Astrocyte (in vitro differentiated cells and primary cell): Measurements from ENCODE around the gene ULK4. TPM values are rescaled to one million over a fixed set of nuclear protein-coding genes. Genes with fewer than 3 reads are reported as not detected.

Experiments used
- DNase-seq: peaks from one replicate; pipeline ENCODE4 v3.0.0-alpha.2; 2010; ENCODE audit warnings: low read depth
- FAIRE-seq: peaks from 2 replicates; lab custom pipeline; 2011; peaks lifted over from hg19 to GRCh38; lab: Jason Lieb, UNC
- H2AFZ ChIP-seq: 2 replicates; pipeline ENCODE4 v1.6.0; 2012; ENCODE audit warnings: low read depth, low read length, inconsistent platforms
- H3K27ac ChIP-seq: 2 replicates; pipeline ENCODE4 v1.5.1; 2011; ENCODE audit warnings: low read depth, low read length, inconsistent platforms
- H3K27me3 ChIP-seq: 2 replicates; pipeline ENCODE4 v1.6.0; 2011; ENCODE audit warnings: low read length, inconsistent platforms; ENCODE audit not compliant: insufficient read depth
- H3K36me3 ChIP-seq: 2 replicates; pipeline ENCODE4 v1.5.1; 2011; ENCODE audit warnings: low read length, inconsistent platforms; ENCODE audit not compliant: insufficient read depth
- H3K4me1 ChIP-seq: 2 replicates; pipeline ENCODE4 v1.5.1; 2011; ENCODE audit warnings: low read length, inconsistent platforms; ENCODE audit not compliant: insufficient read depth
- H3K4me2 ChIP-seq: 2 replicates; pipeline ENCODE4 v1.6.0; 2012; ENCODE audit warnings: low read length, inconsistent platforms
- H3K4me3 ChIP-seq: 2 replicates; pipeline ENCODE4 v1.5.1; 2011; ENCODE audit warnings: low read depth, mild to moderate bottlenecking, low read length, inconsistent platforms; ENCODE audit not compliant: insufficient read depth
- H3K79me2 ChIP-seq: 2 replicates; pipeline ENCODE4 v1.6.0; 2012; ENCODE audit warnings: mild to moderate bottlenecking, low read length, inconsistent platforms; ENCODE audit not compliant: insufficient read depth
- H3K9ac ChIP-seq: 2 replicates; pipeline ENCODE4 v1.6.0; 2012; ENCODE audit warnings: mild to moderate bottlenecking, low read length, inconsistent platforms
- H3K9me3 ChIP-seq: 2 replicates; pipeline ENCODE4 v1.5.1; 2012; ENCODE audit warnings: low read depth, mild to moderate bottlenecking, low read length, inconsistent platforms; ENCODE audit not compliant: insufficient read depth
- H4K20me1 ChIP-seq: 2 replicates; pipeline ENCODE4 v1.6.0; 2012; ENCODE audit warnings: low read length, inconsistent platforms; ENCODE audit not compliant: insufficient read depth
- H3K27ac Mint-ChIP-seq: one replicate; pipeline ENCODE4 v1.8.0; 2021; ENCODE audit warnings: mild to moderate bottlenecking, mixed read lengths; ENCODE audit not compliant: unreplicated experiment
- H3K27me3 Mint-ChIP-seq: one replicate; pipeline ENCODE4 v1.8.0; 2021; ENCODE audit warnings: low read depth, mixed read lengths; ENCODE audit not compliant: unreplicated experiment
- H3K36me3 Mint-ChIP-seq: one replicate; pipeline ENCODE4 v1.8.0; 2021; ENCODE audit warnings: low read depth, mixed read lengths; ENCODE audit not compliant: unreplicated experiment
- H3K4me1 Mint-ChIP-seq: one replicate; pipeline ENCODE4 v1.8.0; 2021; ENCODE audit warnings: low read depth, mixed read lengths; ENCODE audit not compliant: unreplicated experiment
- H3K4me3 Mint-ChIP-seq: one replicate; pipeline ENCODE4 v1.8.0; 2021; ENCODE audit warnings: mild to moderate bottlenecking, moderate library complexity, mixed read lengths; ENCODE audit not compliant: unreplicated experiment
- H3K9me3 Mint-ChIP-seq: one replicate; pipeline ENCODE4 v1.8.0; 2021; ENCODE audit warnings: mild to moderate bottlenecking, mixed read lengths; ENCODE audit not compliant: unreplicated experiment
- CTCF ChIP-seq: IDR thresholded peaks from 2 replicates; pipeline ENCODE4 v1.5.1; 2011; ENCODE audit warnings: low read depth, mild to moderate bottlenecking, inconsistent platforms, low read length, moderate library complexity; ENCODE audit not compliant: insufficient read depth
- EZH2 ChIP-seq: IDR thresholded peaks from 2 replicates; pipeline ENCODE4 v1.6.1; 2012; ENCODE audit warnings: mild to moderate bottlenecking, low read length, inconsistent platforms; ENCODE audit not compliant: insufficient read depth
- total RNA-seq: library from RNA; stranded (reverse); gene quantifications from 2 replicates; pipeline ENCODE4 v1.2.1, GENCODE V29; 2021

ULK4 gene
- total RNA-seq, 1 donor from 2014 or later: 6.6 TPM

- Histone ChIP-seq H3K27ac (no peak overlapping the region), H3K79me2 (no peaks in the 10 kb centered on the region), H3K9ac (no peak overlapping the region), H3K27me3 (no peaks in the 10 kb centered on the region), H3K4me2 (no peak overlapping the region), H3K4me3 (no peak overlapping the region), H3K4me1 (no peaks in the 10 kb centered on the region), H3K9me3 (no peaks in the 10 kb centered on the region), H2AFZ (no peak overlapping the region), H4K20me1 (no peaks in the 10 kb centered on the region), H3K36me3 (no peaks in the 10 kb centered on the region)
- H3K4me3 Mint-ChIP-seq: no peak overlapping the region
- H3K27me3 Mint-ChIP-seq: peaks cover 2% of the 10 kb centered on the region
- H3K4me1 Mint-ChIP-seq: no peaks in the 10 kb centered on the region
- no peaks in the 10 kb centered on the region for H3K36me3 Mint-ChIP-seq
- peaks cover 4% of the 10 kb centered on the region for H3K9me3 Mint-ChIP-seq
- TF ChIP-seq CTCF: no peak
- no peak for TF ChIP-seq EZH2
- no peak overlapping the region for H3K27ac Mint-ChIP-seq
- FAIRE-seq: no peak
- no peak for DNase-seq
Observed at GRCh38 chr3:41411065-41411464, 550.8 kb downstream of the ULK4 start.

- Histone ChIP-seq H3K9me3 (no peaks in the 10 kb centered on the region), H3K4me1 (no peaks in the 10 kb centered on the region), H4K20me1 (no peaks in the 10 kb centered on the region), H3K4me2 (no peak overlapping the region), H3K27ac (no peak overlapping the region), H2AFZ (no peak overlapping the region), H3K9ac (no peak overlapping the region), H3K27me3 (no peaks in the 10 kb centered on the region), H3K79me2 (no peaks in the 10 kb centered on the region), H3K4me3 (no peak overlapping the region), H3K36me3 (no peaks in the 10 kb centered on the region)
- H3K27ac Mint-ChIP-seq: no peak overlapping the region
- H3K9me3 Mint-ChIP-seq: peaks cover 7% of the 10 kb centered on the region
- DNase-seq: peak; percentile 57
- H3K4me3 Mint-ChIP-seq: no peak overlapping the region
- H3K27me3 Mint-ChIP-seq: no peaks in the 10 kb centered on the region
- peaks cover 7% of the 10 kb centered on the region for H3K4me1 Mint-ChIP-seq
- no peaks in the 10 kb centered on the region for H3K36me3 Mint-ChIP-seq
- TF ChIP-seq CTCF: no peak
- FAIRE-seq: no peak
Observed at GRCh38 chr3:41405466-41405865, 556.4 kb downstream of the ULK4 start.

GRCh38 chr3:41404582-41404981 is 557.3 kb downstream of the ULK4 start:
- no peak for FAIRE-seq
- H3K27me3 Mint-ChIP-seq: no peaks in the 10 kb centered on the region

More at GRCh38 chr3:41404582-41404981, 557.3 kb downstream of the ULK4 start:
- Mint-ChIP-seq H3K27ac (no peak overlapping the region), H3K4me3 (no peak overlapping the region), H3K9me3 (peaks cover 7% of the 10 kb centered on the region), H3K4me1 (peaks cover 7% of the 10 kb centered on the region), H3K36me3 (no peaks in the 10 kb centered on the region)
- Histone ChIP-seq H3K27ac (no peak overlapping the region), H3K4me3 (no peak overlapping the region), H3K36me3 (no peaks in the 10 kb centered on the region), H3K27me3 (no peaks in the 10 kb centered on the region), H3K9ac (no peak overlapping the region), H2AFZ (no peak overlapping the region), H3K4me1 (no peaks in the 10 kb centered on the region), H3K9me3 (no peaks in the 10 kb centered on the region), H4K20me1 (no peaks in the 10 kb centered on the region), H3K4me2 (no peak overlapping the region), H3K79me2 (no peaks in the 10 kb centered on the region)
- DNase-seq: no peak
- TF ChIP-seq EZH2 (no peak), CTCF (no peak)
